Measurements from ENCODE around the gene CLPX.
"Not testable (repeated sequence)": the region's sequence is repeated elsewhere in the genome, so short reads cannot be mapped to it uniquely, and the experiment has no call there.

CLPX gene

GRCh38 chr15:65184305-65184867, 756 bp downstream of the CLPX start:
- DNase-seq (ENCODE audit: extremely low read depth, low read depth) = no peak
- peak overlapping the region; percentile 94 for H3K4me3 ChIP-seq (replicated peaks; ENCODE audit: low read depth, low read length)
- TF ChIP-seq CTCF (IDR thresholded peaks at IDR 0.05; ENCODE audit: low read depth, low read length, missing control alignments) = no peak

- no peak for DNase-seq (ENCODE audit: extremely low read depth, low read depth)
- no peak for TF ChIP-seq CTCF (IDR thresholded peaks at IDR 0.05; ENCODE audit: low read depth, low read length, missing control alignments)
- peak overlapping the region; percentile 94 for H3K4me3 ChIP-seq (replicated peaks; ENCODE audit: low read depth, low read length)
Observed at GRCh38 chr15:65183865-65184159, 1.3 kb downstream of the CLPX start.

- DNase-seq (ENCODE audit: extremely low read depth, low read depth) = no peak
- no peak for TF ChIP-seq CTCF (IDR thresholded peaks at IDR 0.05; ENCODE audit: low read depth, low read length, missing control alignments)
- H3K4me3 ChIP-seq (replicated peaks; ENCODE audit: low read depth, low read length) = peak overlapping the region; percentile 94
Observed at GRCh38 chr15:65182538-65182937, 2.6 kb downstream of the CLPX start.

GRCh38 chr15:65181582-65182353, 3.4 kb downstream of the CLPX start:
- not testable (repeated sequence) for H3K4me3 ChIP-seq (replicated peaks; ENCODE audit: low read depth, low read length); DNase-seq (ENCODE audit: extremely low read depth, low read depth)

GRCh38 chr15:65180167-65180566, 5.0 kb downstream of the CLPX start:
- TF ChIP-seq CTCF (IDR thresholded peaks at IDR 0.05; ENCODE audit: low read depth, low read length, missing control alignments) = no peak
- DNase-seq (ENCODE audit: extremely low read depth, low read depth) = no peak
- no peak overlapping the region for H3K4me3 ChIP-seq (replicated peaks; ENCODE audit: low read depth, low read length)

- no peak for TF ChIP-seq CTCF (IDR thresholded peaks at IDR 0.05; ENCODE audit: low read depth, low read length, missing control alignments)
- H3K4me3 ChIP-seq (replicated peaks; ENCODE audit: low read depth, low read length) = no peak overlapping the region
- DNase-seq (ENCODE audit: extremely low read depth, low read depth) = no peak
Observed at GRCh38 chr15:65177901-65178300, 7.2 kb downstream of the CLPX start.

GRCh38 chr15:65176056-65176455, 9.1 kb downstream of the CLPX start:
- no peak for DNase-seq (ENCODE audit: extremely low read depth, low read depth)
- TF ChIP-seq CTCF (IDR thresholded peaks at IDR 0.05; ENCODE audit: low read depth, low read length, missing control alignments) = no peak
- H3K4me3 ChIP-seq (replicated peaks; ENCODE audit: low read depth, low read length) = no peak overlapping the region

Data from HFF-Myc (cell line).